Measurements from ENCODE around the gene PRR18. TPM values are rescaled to one million over a fixed set of nuclear protein-coding genes. Genes with fewer than 3 reads are reported as not detected.

The PRR18 gene
- total RNA-seq, 4 donors from 2014 or later: not detected

- no peak for DNase-seq (ENCODE audit: low spot score in 2 of 2)
- TF ChIP-seq POLR2A (IDR thresholded peaks at IDR 0.05) (no peak), CTCF (IDR thresholded peaks at IDR 0.05) (no peak)
- 88 to 92% methylated on average over 19 of the region's 19 CpGs for WGBS, 2 donors
- intact Hi-C loops (cut with DNase I; ENCODE audit: low total_unique reads): no loop called here
- no peak overlapping the region for H3K4me3 ChIP-seq (ENCODE audit: low read depth, poor library complexity, severe bottlenecking)
Observed at GRCh38 chr6:166317261-166318212, 9.3 kb upstream of the PRR18 start.

DNA sequence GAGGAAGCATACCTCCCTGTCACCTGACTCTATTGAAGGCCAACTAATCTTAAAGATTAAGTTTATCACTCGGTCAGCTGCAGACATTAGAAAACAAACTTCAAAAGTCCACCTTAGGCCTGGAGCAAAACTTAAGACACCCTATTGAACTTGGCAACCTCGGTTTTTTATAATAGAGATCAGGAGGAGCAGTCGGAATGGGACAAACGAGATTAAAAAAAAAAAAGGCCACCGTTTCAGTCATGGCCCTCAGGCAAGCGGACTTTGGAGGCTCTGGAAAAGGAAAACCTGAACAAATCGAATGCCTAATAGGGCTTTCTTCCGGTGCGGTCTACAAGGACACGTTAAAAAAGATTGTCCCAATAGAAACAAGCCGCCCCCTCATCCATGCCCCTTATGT lies 7.2 kb upstream of the PRR18 start:
- 71 to 76% methylated on average over 11 of the region's 11 CpGs for WGBS, 2 donors
- H3K4me3 ChIP-seq (ENCODE audit: low read depth, poor library complexity, severe bottlenecking): no peak overlapping the region
- TF ChIP-seq POLR2A (IDR thresholded peaks at IDR 0.05) (no peak), CTCF (IDR thresholded peaks at IDR 0.05) (no peak)
- DNase-seq (ENCODE audit: low spot score in 2 of 2): peak in 1 of 2 donors; percentile 0
- intact Hi-C loops (cut with DNase I; ENCODE audit: low total_unique reads): no loop called here

DNA sequence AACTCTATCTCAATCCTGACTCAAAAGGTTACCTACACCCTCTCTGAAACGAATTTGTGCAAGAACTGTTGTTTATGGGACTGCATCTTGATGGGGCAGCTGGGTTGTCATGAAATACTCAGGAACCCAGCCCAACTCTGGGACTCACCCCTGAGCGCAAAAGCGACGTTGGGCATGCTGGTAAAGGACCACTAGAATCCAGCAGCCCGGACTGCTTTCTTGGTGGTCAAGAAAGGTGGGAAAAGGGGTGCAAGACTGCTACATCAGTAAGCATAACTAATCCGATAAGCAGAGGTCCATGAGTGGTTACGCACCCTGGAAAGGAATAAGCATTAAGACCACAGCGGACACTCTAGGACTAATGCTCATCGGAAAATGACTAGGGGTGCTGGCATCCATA lies 6.3 kb upstream of the PRR18 start:
- 75 to 86% methylated on average over 9 of the region's 9 CpGs for WGBS, 2 donors

GRCh38 chr6:166313255-166314070 lies 5.3 kb upstream of the PRR18 start:
- intact Hi-C loops (cut with DNase I; ENCODE audit: low total_unique reads): no loop called here
- no peak overlapping the region for H3K4me3 ChIP-seq (ENCODE audit: low read depth, poor library complexity, severe bottlenecking)
- WGBS, 2 donors: 52 to 57% methylated on average over 18 of the region's 18 CpGs
- DNase-seq (ENCODE audit: low spot score in 2 of 2): peak in 1 of 2 donors; percentile 78
- TF ChIP-seq CTCF (IDR thresholded peaks at IDR 0.05) (no peak), POLR2A (IDR thresholded peaks at IDR 0.05) (no peak)

More for the DNA sequence above, 6.3 kb upstream of the PRR18 start:
- no peak for TF ChIP-seq CTCF (IDR thresholded peaks at IDR 0.05)
- TF ChIP-seq POLR2A (IDR thresholded peaks at IDR 0.05): no peak
- no peak overlapping the region for H3K4me3 ChIP-seq (ENCODE audit: low read depth, poor library complexity, severe bottlenecking)
- intact Hi-C loops (cut with DNase I; ENCODE audit: low total_unique reads): no loop called here
- peak in 1 of 2 donors; percentile 26 for DNase-seq (ENCODE audit: low spot score in 2 of 2)

- intact Hi-C loops (cut with DNase I; ENCODE audit: low total_unique reads): no loop called here
- DNase-seq (ENCODE audit: low spot score in 2 of 2): no peak
- no peak overlapping the region for H3K4me3 ChIP-seq (ENCODE audit: low read depth, poor library complexity, severe bottlenecking)
- WGBS, 2 donors: 62 to 64% methylated on average over 1 of the region's 1 CpG
- TF ChIP-seq POLR2A (IDR thresholded peaks at IDR 0.05): no peak
- TF ChIP-seq CTCF (IDR thresholded peaks at IDR 0.05): no peak
Observed at GRCh38 chr6:166312832-166313231, 4.6 kb upstream of the PRR18 start.

All from lower leg skin (tissue), 4 donors.